Measurements from ENCODE around the gene SAV1. TPM values are rescaled to one million over a fixed set of nuclear protein-coding genes. Genes with fewer than 3 reads are reported as not detected.

The SAV1 gene
- total and polyA plus RNA-seq, 10 of the 15 experiments (the other 5 are each of a cell fraction or from before 2014, with no cell fraction given) = 10.1 to 29.1 (median 20.4) TPM

- TF ChIP-seq RBBP5 (conservative IDR thresholded peaks at IDR 0.05) = no peak
- no peak for TF ChIP-seq TCF3 (IDR thresholded peaks at IDR 0.05; ENCODE audit: borderline replicate concordance, insufficient read depth, low read depth, low read length)
- no peak for TF ChIP-seq LARP7 (IDR thresholded peaks at IDR 0.05)
- TF ChIP-seq CEBPZ (IDR thresholded peaks at IDR 0.05; ENCODE audit: low read depth, low read length) = no peak
- TF ChIP-seq IKZF2 (IDR thresholded peaks at IDR 0.05) = no peak
- no peak for TF ChIP-seq SKIL (IDR thresholded peaks at IDR 0.05; ENCODE audit: low read depth, poor library complexity, severe bottlenecking)
- no peak for TF ChIP-seq NR2F1 (conservative IDR thresholded peaks at IDR 0.05)
- ChIA-PET POLR2A (no interaction called here), CTCF (no interaction called here), RAD21 (ENCODE audit: unreplicated experiment) (interaction anchor here (0.7 kb wide), 1 partner anchor 69 kb away, joined by 3 read pairs; no protein-coding TSS in a partner anchor), SMC1A (ENCODE audit: uncharacterized antibody, unreplicated experiment) (interaction anchor here (1.0 to 1.8 kb wide), 3 partner anchors 12 to 107 kb away, joined by 3 to 5 read pairs (median 3); no protein-coding TSS in a partner anchor)
- H3K27ac ChIP-seq (ENCODE audit: control insufficient read depth, insufficient read depth) = no peak overlapping the region
- no peak for FAIRE-seq
- no peaks in the 10 kb centered on the region for H3K36me3 ChIP-seq (ENCODE audit: control insufficient read depth in 2 of 2, insufficient read depth in 2 of 2, low read length in 1 of 2)
- intact Hi-C loops (cut with micrococcal nuclease; ENCODE audit: unreplicated experiment) (loop anchor here (5.0 kb wide), 4 partner anchors 43 to 1047 kb away; partner anchors contain the start of genes MGAT2 and RPL36AL), in situ Hi-C loops (cut with MboI) (no loop called here)
- 97% methylated on average over 4 of the region's 4 CpGs for WGBS (ENCODE audit: insufficient coverage, insufficient replicate concordance, low lambda C conversion rate, missing lambda C conversion rate)
- H3K4me3 ChIP-seq = no peak overlapping the region
- no peak for DNase-seq (ENCODE audit: low read depth, low spot score)
- no peaks in the 10 kb centered on the region for H3K9me3 ChIP-seq (replicated peaks; ENCODE audit: control insufficient read depth, insufficient read depth, low read length)
- no peaks in the 10 kb centered on the region for H3K4me1 ChIP-seq (ENCODE audit: control insufficient read depth, insufficient read depth, low read length)
- peaks cover 32% of the 10 kb centered on the region for H3K79me2 ChIP-seq (ENCODE audit: control insufficient read depth, insufficient read depth, low read length)
- no peak overlapping the region for H2AFZ ChIP-seq (ENCODE audit: control insufficient read depth, low read depth, low read length)
- H3K4me2 ChIP-seq (ENCODE audit: control insufficient read depth, insufficient read depth) = no peak overlapping the region
- no peak for ATAC-seq
- no peaks in the 10 kb centered on the region for H4K20me1 ChIP-seq (ENCODE audit: control insufficient read depth, insufficient read depth)
- no peak overlapping the region for H3K9ac ChIP-seq (ENCODE audit: control insufficient read depth, insufficient read depth, low read length)
- H3K27me3 ChIP-seq (replicated peaks in 1 of 2; ENCODE audit: control insufficient read depth in 2 of 2, insufficient read depth in 2 of 2, low read length in 1 of 2) = no peaks in the 10 kb centered on the region
- BruUV-seq (replicated peaks) = no TSS peak
Measured at GRCh38 chr14:50669441-50669986, 1.4 kb upstream of the SAV1 start.

All from GM12878 (cell line).